MCF 10A (cell line): ENCODE data around the gene CHERP. TPM values are rescaled to one million over a fixed set of nuclear protein-coding genes. Genes with fewer than 3 reads are reported as not detected.
"Not testable (repeated sequence)": the region's sequence is repeated elsewhere in the genome, so short reads cannot be mapped to it uniquely, and the experiment has no call there.

Source experiments
- BruUV-seq: library from RNA; stranded (reverse); fragments of 400-500 nt; replicated peaks from 2 replicates; lab custom pipeline; 2021; lab: Mats Ljungman, UMichigan
- CTCF ChIA-PET: fragments of 300-600 bp; sonication (Branson Sonifier 250); formaldehyde crosslinking; extraction: SDS; loops from one replicate; lab custom pipeline; 2021; ENCODE audit warnings: antibody characterized with exemption, inconsistent platforms; lab: Yijun Ruan, JAX
- POLR2A ChIA-PET: fragments of 300-600, 350-650 bp; sonication (Branson Sonifier 250); formaldehyde crosslinking; extraction: SDS; loops from one replicate; lab custom pipeline; 2020; ENCODE audit warnings: antibody characterized with exemption, inconsistent platforms; lab: Yijun Ruan, JAX
- DNase-seq: peaks from one replicate; pipeline ENCODE4 v3.0.0-alpha.2; 2018; ENCODE audit not compliant: unreplicated experiment
- H3K27ac Mint-ChIP-seq: one replicate; pipeline ENCODE4 v1.8.0; 2022; ENCODE audit warnings: mild to moderate bottlenecking, low read depth, mixed read lengths; ENCODE audit not compliant: unreplicated experiment
- H3K27me3 Mint-ChIP-seq: one replicate; pipeline ENCODE4 v1.8.0; 2022; ENCODE audit warnings: mixed read lengths; ENCODE audit not compliant: insufficient read depth, unreplicated experiment
- H3K36me3 Mint-ChIP-seq: one replicate; pipeline ENCODE4 v1.8.0; 2022; ENCODE audit warnings: mild to moderate bottlenecking, moderate library complexity, mixed read lengths; ENCODE audit not compliant: insufficient read depth, unreplicated experiment
- H3K4me1 Mint-ChIP-seq: one replicate; pipeline ENCODE4 v1.8.0; 2022; ENCODE audit warnings: mixed read lengths; ENCODE audit not compliant: insufficient read depth, unreplicated experiment
- H3K4me3 Mint-ChIP-seq: one replicate; pipeline ENCODE4 v1.8.0; 2022; ENCODE audit warnings: mild to moderate bottlenecking, moderate library complexity, mixed read lengths; ENCODE audit not compliant: unreplicated experiment
- H3K9me3 Mint-ChIP-seq: one replicate; pipeline ENCODE4 v1.8.0; 2022; ENCODE audit warnings: mixed read lengths; ENCODE audit not compliant: unreplicated experiment
- CTCF ChIP-seq: fragments of 200-600 bp; IDR thresholded peaks from one replicate; pipeline ENCODE4 v1.8.0; 2022; ENCODE audit warnings: antibody characterized with exemption, mild to moderate bottlenecking; ENCODE audit not compliant: unreplicated experiment
- intact Hi-C: fragments of 100-400 bp; cut with micrococcal nuclease; formaldehyde crosslinking; loops from 2 replicates; pipeline ENCODE4 v1.14.1; 2022
- total RNA-seq: library from RNA; stranded (reverse); gene quantifications from 2 replicates; pipeline ENCODE4 v1.2.3, GENCODE V29; 2022

CHERP gene
- total RNA-seq, 1 experiment from 2014 or later: 51.6 TPM

- CTCF ChIA-PET: interaction anchor here (0.5 to 1.3 kb wide), 6 partner anchors 18 to 1583 kb away, joined by 3 to 7 read pairs (median 3); no protein-coding TSS in a partner anchor
- Mint-ChIP-seq H3K36me3 (peaks cover 67% of the 10 kb centered on the region), H3K9me3 (no peaks in the 10 kb centered on the region), H3K27ac (no peak overlapping the region), H3K4me3 (no peak overlapping the region), H3K27me3 (no peaks in the 10 kb centered on the region), H3K4me1 (no peaks in the 10 kb centered on the region)
- POLR2A ChIA-PET: interaction anchor here (0.6 to 0.7 kb wide), 3 partner anchors 12 to 513 kb away, joined by 3 read pairs; partner anchors contain the start of gene CHERP
- no peak for DNase-seq
- intact Hi-C loops: loop anchor here (5.0 kb wide), 1 partner anchor 67 kb away; no protein-coding TSS in a partner anchor
- no peak for TF ChIP-seq CTCF
- BruUV-seq: no TSS peak
These were observed 32.8 kb downstream of the CHERP start for GRCh38 chr19:16509141-16510061.

GRCh38 chr19:16508546-16508945 is 33.7 kb downstream of the CHERP start:
- H3K9me3 Mint-ChIP-seq: no peaks in the 10 kb centered on the region
- BruUV-seq: no TSS peak
- H3K4me3 Mint-ChIP-seq: no peak overlapping the region

GRCh38 chr19:16506961-16507360 is 35.3 kb downstream of the CHERP start:
- ChIA-PET CTCF (interaction anchor here (0.5 to 0.6 kb wide), 2 partner anchors 27 to 116 kb away, joined by 3 read pairs; no protein-coding TSS in a partner anchor), POLR2A (interaction anchor here (1.1 kb wide), 2 partner anchors 11 to 36 kb away, joined by 3 to 4 read pairs; no protein-coding TSS in a partner anchor)
- intact Hi-C loops: no loop called here
- H3K9me3 Mint-ChIP-seq: no peaks in the 10 kb centered on the region
- no peaks in the 10 kb centered on the region for H3K4me1 Mint-ChIP-seq
- H3K36me3 Mint-ChIP-seq: peaks cover 67% of the 10 kb centered on the region
- H3K4me3 Mint-ChIP-seq: no peak overlapping the region
- no peak for TF ChIP-seq CTCF
- BruUV-seq: no TSS peak
- no peak for DNase-seq
- no peaks in the 10 kb centered on the region for H3K27me3 Mint-ChIP-seq
- no peak overlapping the region for H3K27ac Mint-ChIP-seq

More at GRCh38 chr19:16508546-16508945, 33.7 kb downstream of the CHERP start:
- CTCF ChIA-PET: interaction anchor here (0.5 to 1.0 kb wide), 5 partner anchors 15 to 1584 kb away, joined by 3 to 4 read pairs (median 3); no protein-coding TSS in a partner anchor
- intact Hi-C loops: no loop called here
- Mint-ChIP-seq H3K27ac (no peak overlapping the region), H3K36me3 (peaks cover 67% of the 10 kb centered on the region), H3K27me3 (no peaks in the 10 kb centered on the region), H3K4me1 (no peaks in the 10 kb centered on the region)
- POLR2A ChIA-PET: interaction anchor here (0.6 kb wide), 1 partner anchor 33 kb away, joined by 3 read pairs; the partner anchor contains the start of gene CHERP
- no peak for DNase-seq
- TF ChIP-seq CTCF: no peak

GRCh38 chr19:16506161-16506560 is 36.1 kb downstream of the CHERP start:
- H3K36me3 Mint-ChIP-seq: peaks cover 69% of the 10 kb centered on the region
- BruUV-seq, intact Hi-C loops, H3K27me3 Mint-ChIP-seq, H3K9me3 Mint-ChIP-seq, H3K4me1 Mint-ChIP-seq, H3K27ac Mint-ChIP-seq, H3K4me3 Mint-ChIP-seq, DNase-seq: not testable (repeated sequence)
- POLR2A ChIA-PET: interaction anchor here (1.1 kb wide), 1 partner anchor 12 kb away, joined by 4 read pairs; no protein-coding TSS in a partner anchor
- CTCF ChIA-PET: interaction anchor here (0.6 kb wide), 1 partner anchor 98 kb away, joined by 3 read pairs; no protein-coding TSS in a partner anchor
